ENCODE measurements around the gene LTBP1.

DNA sequence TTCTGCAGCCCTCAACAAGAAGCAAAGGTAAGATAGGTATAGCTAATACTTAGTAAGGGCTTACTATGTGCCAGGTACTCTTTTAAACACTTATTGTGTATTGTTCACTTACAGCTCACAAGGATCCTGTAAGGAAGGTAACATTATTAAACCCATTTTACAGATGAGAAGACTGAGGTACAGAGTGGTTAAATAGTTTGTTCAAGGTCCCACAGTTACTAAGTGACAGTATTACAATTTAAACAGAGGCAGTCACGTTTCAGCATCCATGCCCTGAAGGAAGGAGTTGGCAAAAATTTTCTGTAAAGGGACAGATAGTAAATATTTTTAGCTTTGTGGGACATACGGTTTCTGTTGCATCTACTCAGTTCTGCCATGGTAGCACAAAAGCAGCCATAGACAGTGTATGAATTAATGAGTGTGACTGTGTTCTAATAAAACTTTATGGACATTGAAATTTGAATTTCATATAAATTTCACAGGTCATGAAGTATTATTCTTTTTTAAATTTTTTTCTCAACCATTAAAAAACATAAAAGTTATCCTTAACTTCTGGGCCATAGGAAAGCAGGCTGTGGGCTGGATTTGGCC, 75.7 kb downstream of the LTBP1 start:
- TF ChIP-seq, protein P1, sequence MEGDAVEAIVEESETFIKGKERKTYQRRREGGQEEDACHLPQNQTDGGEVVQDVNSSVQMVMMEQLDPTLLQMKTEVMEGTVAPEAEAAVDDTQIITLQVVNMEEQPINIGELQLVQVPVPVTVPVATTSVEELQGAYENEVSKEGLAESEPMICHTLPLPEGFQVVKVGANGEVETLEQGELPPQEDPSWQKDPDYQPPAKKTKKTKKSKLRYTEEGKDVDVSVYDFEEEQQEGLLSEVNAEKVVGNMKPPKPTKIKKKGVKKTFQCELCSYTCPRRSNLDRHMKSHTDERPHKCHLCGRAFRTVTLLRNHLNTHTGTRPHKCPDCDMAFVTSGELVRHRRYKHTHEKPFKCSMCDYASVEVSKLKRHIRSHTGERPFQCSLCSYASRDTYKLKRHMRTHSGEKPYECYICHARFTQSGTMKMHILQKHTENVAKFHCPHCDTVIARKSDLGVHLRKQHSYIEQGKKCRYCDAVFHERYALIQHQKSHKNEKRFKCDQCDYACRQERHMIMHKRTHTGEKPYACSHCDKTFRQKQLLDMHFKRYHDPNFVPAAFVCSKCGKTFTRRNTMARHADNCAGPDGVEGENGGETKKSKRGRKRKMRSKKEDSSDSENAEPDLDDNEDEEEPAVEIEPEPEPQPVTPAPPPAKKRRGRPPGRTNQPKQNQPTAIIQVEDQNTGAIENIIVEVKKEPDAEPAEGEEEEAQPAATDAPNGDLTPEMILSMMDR (IDR thresholded peaks at IDR 0.05), result no peak
- TF ChIP-seq POLR2AphosphoS5 (IDR thresholded peaks at IDR 0.05) (no peak), POLR2A (IDR thresholded peaks at IDR 0.05) (no peak)
